ENCODE measurements around the gene TMEM82. TPM values are rescaled to one million over a fixed set of nuclear protein-coding genes. Genes with fewer than 3 reads are reported as not detected.

The TMEM82 gene
- total RNA-seq, 2 experiments from 2014 or later: not detected

DNA sequence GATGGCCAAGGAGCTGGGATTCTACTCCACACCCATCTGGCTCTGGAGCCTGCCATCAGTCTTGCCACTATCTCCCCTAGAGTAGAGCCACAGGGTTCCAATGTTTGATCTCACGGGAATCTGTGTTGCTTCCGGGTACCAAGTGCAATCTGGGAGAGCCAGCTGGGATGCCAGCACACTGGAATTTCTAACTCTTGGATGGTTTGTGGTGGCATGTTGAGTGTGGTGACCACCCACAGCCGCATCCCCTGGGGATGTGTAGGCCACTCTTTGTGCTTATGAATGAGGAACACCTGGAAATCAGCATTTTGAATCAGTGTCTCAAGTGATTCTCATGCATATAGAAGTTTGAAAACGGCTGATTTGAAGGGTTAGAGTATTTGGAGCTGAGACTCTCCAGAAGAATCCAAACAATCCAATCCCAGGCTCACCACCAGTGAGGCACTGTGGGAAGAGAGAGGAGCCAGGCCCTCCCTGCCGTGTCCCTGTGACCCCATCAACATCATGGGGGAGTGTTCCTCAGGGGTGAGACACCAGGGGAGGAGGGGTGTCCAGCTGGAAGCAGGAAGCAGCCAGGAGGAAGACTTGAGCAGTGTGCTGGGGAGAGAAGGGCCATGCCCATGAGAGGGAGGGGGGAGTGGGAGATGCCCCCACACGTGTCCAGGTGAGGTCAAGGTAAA is 29.7 kb downstream of the TMEM82 start:
- DNase-seq (no peak), ATAC-seq (ENCODE audit: poor library complexity) (no peak)
- ChIA-PET POLR2A (interaction anchor here (0.7 kb wide), 1 partner anchor 207 kb away, joined by 3 read pairs; no protein-coding TSS in a partner anchor), CTCF (interaction anchor here (1.4 kb wide), 1 partner anchor 20 kb away, joined by 4 read pairs; no protein-coding TSS in a partner anchor)
- H3K9me3 ChIP-seq (ENCODE audit: control insufficient read depth in 1 of 2, insufficient read depth in 1 of 2, low read length in 2 of 2): no peaks in the 10 kb centered on the region
- no peak overlapping the region for H3K27ac Mint-ChIP-seq
- H3K36me3 ChIP-seq (ENCODE audit: insufficient read depth, low read length): no peaks in the 10 kb centered on the region
- intact Hi-C loops (cut with DNase I, micrococcal nuclease): no loop called here
- no peaks in the 10 kb centered on the region for H3K4me1 Mint-ChIP-seq (ENCODE audit: low read depth)
- no peak overlapping the region for H3K4me3 ChIP-seq (ENCODE audit: low read length)
- no peaks in the 10 kb centered on the region for H3K36me3 Mint-ChIP-seq (ENCODE audit: low read depth)
- no peak for TF ChIP-seq CTCF (IDR thresholded peaks at IDR 0.05)
- no peaks in the 10 kb centered on the region for H3K9me3 Mint-ChIP-seq
- H3K27ac ChIP-seq (ENCODE audit: low read depth in 1 of 2, low read length in 2 of 2): no peak overlapping the region
- peaks cover 4% of the 10 kb centered on the region for H3K27me3 Mint-ChIP-seq
- peaks cover 3 to 8% of the 10 kb centered on the region in 2 experiments for H3K27me3 ChIP-seq (ENCODE audit: control insufficient read depth in 1 of 2, insufficient read depth in 2 of 2, low read length in 2 of 2)
- H3K4me1 ChIP-seq (ENCODE audit: insufficient read depth, low read length): no peaks in the 10 kb centered on the region
- H3K4me3 Mint-ChIP-seq: no peak overlapping the region

- no peaks in the 10 kb centered on the region for H3K4me1 ChIP-seq (ENCODE audit: insufficient read depth, low read length)
- no peak overlapping the region for H3K27ac ChIP-seq (ENCODE audit: low read depth in 1 of 2, low read length in 2 of 2)
- no peaks in the 10 kb centered on the region for H3K27me3 Mint-ChIP-seq
- no peaks in the 10 kb centered on the region for H3K36me3 ChIP-seq (ENCODE audit: insufficient read depth, low read length)
- no peaks in the 10 kb centered on the region for H3K4me1 Mint-ChIP-seq (ENCODE audit: low read depth)
- H3K4me3 ChIP-seq (ENCODE audit: low read length): no peak overlapping the region
- no peak overlapping the region for H3K27ac Mint-ChIP-seq
- TF ChIP-seq CTCF (IDR thresholded peaks at IDR 0.05): no peak
- no peak for DNase-seq
- H3K9me3 ChIP-seq (ENCODE audit: control insufficient read depth in 1 of 2, insufficient read depth in 1 of 2, low read length in 2 of 2): no peaks in the 10 kb centered on the region
- H3K27me3 ChIP-seq (ENCODE audit: control insufficient read depth in 1 of 2, insufficient read depth in 2 of 2, low read length in 2 of 2): peaks cover 0 to 8% of the 10 kb centered on the region in 2 experiments
- intact Hi-C loops (cut with DNase I, micrococcal nuclease): no loop called here
- no peaks in the 10 kb centered on the region for H3K9me3 Mint-ChIP-seq
- ChIA-PET CTCF (interaction anchor here (1.1 kb wide), 1 partner anchor 16 kb away, joined by 4 read pairs; no protein-coding TSS in a partner anchor), POLR2A (no interaction called here)
- no peak for ATAC-seq (ENCODE audit: poor library complexity)
- H3K36me3 Mint-ChIP-seq (ENCODE audit: low read depth): no peaks in the 10 kb centered on the region
- H3K4me3 Mint-ChIP-seq: no peak overlapping the region
These were observed 33.4 kb downstream of the TMEM82 start for GRCh38 chr1:15775706-15776105.

DNA sequence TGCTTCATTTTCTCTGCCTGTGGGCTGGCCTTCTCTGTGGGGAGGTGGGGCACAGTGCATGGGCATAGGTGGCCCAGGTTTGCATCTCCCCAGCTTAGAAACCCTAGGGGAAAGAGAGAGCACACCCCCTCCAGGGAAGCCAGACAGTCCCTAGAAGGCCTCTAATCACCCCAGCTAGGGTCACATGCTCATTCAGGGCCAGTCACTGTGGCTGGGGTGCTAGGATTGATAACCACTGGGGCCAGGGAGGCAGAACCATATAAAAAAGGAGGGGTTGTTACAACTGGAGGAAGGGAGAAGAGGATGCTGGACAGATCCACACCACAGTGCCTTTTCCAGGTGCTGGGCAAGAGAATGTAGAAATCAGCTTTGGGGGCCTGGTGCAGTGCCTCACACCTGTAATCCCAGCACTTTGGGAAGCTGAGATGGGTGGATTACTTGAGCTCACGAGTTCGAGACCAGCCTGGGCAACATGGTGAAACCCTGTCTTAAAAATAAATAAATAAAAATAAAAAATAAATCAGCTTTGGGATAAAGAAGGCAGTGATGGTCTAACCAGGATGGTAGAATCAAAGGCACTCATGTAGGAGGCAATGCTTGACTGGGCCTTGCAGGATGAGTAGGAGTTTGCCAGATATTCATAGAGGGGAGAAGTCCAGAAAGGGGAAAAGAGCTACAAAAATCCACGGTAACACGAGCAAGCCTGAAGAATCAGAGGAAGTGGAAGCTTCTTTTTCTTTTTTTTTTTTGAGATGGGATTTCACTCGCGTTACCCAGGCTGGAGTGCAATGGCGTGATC is 35.8 kb downstream of the TMEM82 start:
- Histone ChIP-seq H3K36me3 (ENCODE audit: insufficient read depth, low read length) (no peaks in the 10 kb centered on the region), H3K9me3 (ENCODE audit: control insufficient read depth in 1 of 2, insufficient read depth in 1 of 2, low read length in 2 of 2) (no peaks in the 10 kb centered on the region), H3K27ac (ENCODE audit: low read depth in 1 of 2, low read length in 2 of 2) (no peak overlapping the region), H3K4me3 (ENCODE audit: low read length) (no peak overlapping the region), H3K27me3 (ENCODE audit: control insufficient read depth in 1 of 2, insufficient read depth in 2 of 2, low read length in 2 of 2) (no peaks in the 10 kb centered on the region), H3K4me1 (ENCODE audit: insufficient read depth, low read length) (no peaks in the 10 kb centered on the region)
- H3K27ac Mint-ChIP-seq: no peak overlapping the region
- ChIA-PET CTCF (no interaction called here), POLR2A (no interaction called here)
- no peak for DNase-seq
- H3K4me3 Mint-ChIP-seq: no peak overlapping the region
- no peaks in the 10 kb centered on the region for H3K4me1 Mint-ChIP-seq (ENCODE audit: low read depth)
- H3K36me3 Mint-ChIP-seq (ENCODE audit: low read depth): no peaks in the 10 kb centered on the region
- TF ChIP-seq CTCF (IDR thresholded peaks at IDR 0.05): no peak
- ATAC-seq (ENCODE audit: poor library complexity): no peak
- intact Hi-C loops (cut with DNase I, micrococcal nuclease): no loop called here
- no peaks in the 10 kb centered on the region for H3K27me3 Mint-ChIP-seq
- H3K9me3 Mint-ChIP-seq: no peaks in the 10 kb centered on the region

Data from CD4-positive, alpha-beta T cell (primary cell).